Measurements from ENCODE around the gene GPC6. TPM values are rescaled to one million over a fixed set of nuclear protein-coding genes. Genes with fewer than 3 reads are reported as not detected.

Gene GPC6
- polyA plus RNA-seq, 1 of the 3 experiments (the other 2 are of a cell fraction): 6.7 TPM

- Histone ChIP-seq H4K20me1 (ENCODE audit: insufficient read depth) (no peaks in the 10 kb centered on the region), H3K79me2 (ENCODE audit: insufficient read depth) (no peaks in the 10 kb centered on the region), H3K9ac (no peak overlapping the region), H3K4me2 (no peak overlapping the region), H3K27ac (ENCODE audit: low read depth in 2 of 2, low read length in 1 of 2) (no peak overlapping the region), H3K9me3 (no peaks in the 10 kb centered on the region), H3F3A (replicated peaks; ENCODE audit: insufficient read depth) (no peaks in the 10 kb centered on the region), H3K27me3 (ENCODE audit: insufficient read depth) (no peaks in the 10 kb centered on the region), H3K36me3 (replicated peaks in 1 of 2; ENCODE audit: control insufficient read depth in 1 of 2, insufficient read depth in 2 of 2, low read length in 1 of 2) (no peaks in the 10 kb centered on the region), H3K4me3 (ENCODE audit: low read depth in 2 of 2, low read length in 1 of 2) (no peak overlapping the region), H3K9me2 (no peaks in the 10 kb centered on the region), H2AFZ (ENCODE audit: low read depth) (no peak overlapping the region), H3K4me1 (ENCODE audit: control insufficient read depth in 1 of 2, insufficient read depth in 2 of 2, low read depth in 1 of 2, low read length in 1 of 2) (no peaks in the 10 kb centered on the region)
- TF ChIP-seq REST (IDR thresholded peaks at IDR 0.05; ENCODE audit: low read depth, low read length): peak; percentile 82
- TF ChIP-seq USF1 (IDR thresholded peaks at IDR 0.05; ENCODE audit: borderline replicate concordance, low read depth): no peak
- POLR2A ChIA-PET: no interaction called here
- CTCF ChIA-PET: no interaction called here
- DNase-seq: no peak
These were observed 1054.2 kb downstream of the GPC6 start for GRCh38 chr13:94280845-94281244.

GRCh38 chr13:94286581-94286980, 1060.0 kb downstream of the GPC6 start:
- Histone ChIP-seq H3K4me3 (ENCODE audit: low read depth in 2 of 2, low read length in 1 of 2) (no peak overlapping the region), H3K27me3 (ENCODE audit: insufficient read depth) (no peaks in the 10 kb centered on the region), H3K27ac (ENCODE audit: low read depth in 2 of 2, low read length in 1 of 2) (no peak overlapping the region), H3K36me3 (replicated peaks in 1 of 2; ENCODE audit: control insufficient read depth in 1 of 2, insufficient read depth in 2 of 2, low read length in 1 of 2) (no peaks in the 10 kb centered on the region), H3K4me2 (no peak overlapping the region), H3K9me2 (no peaks in the 10 kb centered on the region), H3F3A (replicated peaks; ENCODE audit: insufficient read depth) (no peaks in the 10 kb centered on the region), H3K79me2 (ENCODE audit: insufficient read depth) (no peaks in the 10 kb centered on the region), H4K20me1 (ENCODE audit: insufficient read depth) (no peaks in the 10 kb centered on the region), H3K4me1 (ENCODE audit: control insufficient read depth in 1 of 2, insufficient read depth in 2 of 2, low read depth in 1 of 2, low read length in 1 of 2) (no peaks in the 10 kb centered on the region), H3K9ac (no peak overlapping the region), H2AFZ (ENCODE audit: low read depth) (no peak overlapping the region), H3K9me3 (no peaks in the 10 kb centered on the region)
- CTCF ChIA-PET: interaction anchor here (1.0 kb wide), 1 partner anchor 222 kb away, joined by 3 read pairs; no protein-coding TSS in a partner anchor
- POLR2A ChIA-PET: no interaction called here
- TF ChIP-seq, protein P1, sequence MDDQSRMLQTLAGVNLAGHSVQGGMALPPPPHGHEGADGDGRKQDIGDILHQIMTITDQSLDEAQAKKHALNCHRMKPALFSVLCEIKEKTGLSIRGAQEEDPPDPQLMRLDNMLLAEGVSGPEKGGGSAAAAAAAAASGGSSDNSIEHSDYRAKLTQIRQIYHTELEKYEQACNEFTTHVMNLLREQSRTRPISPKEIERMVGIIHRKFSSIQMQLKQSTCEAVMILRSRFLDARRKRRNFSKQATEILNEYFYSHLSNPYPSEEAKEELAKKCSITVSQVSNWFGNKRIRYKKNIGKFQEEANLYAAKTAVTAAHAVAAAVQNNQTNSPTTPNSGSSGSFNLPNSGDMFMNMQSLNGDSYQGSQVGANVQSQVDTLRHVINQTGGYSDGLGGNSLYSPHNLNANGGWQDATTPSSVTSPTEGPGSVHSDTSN (IDR thresholded peaks at IDR 0.05): no peak
- TF ChIP-seq GABPA (IDR thresholded peaks at IDR 0.05; ENCODE audit: low read depth): no peak
- TF ChIP-seq MXI1 (IDR thresholded peaks at IDR 0.05; ENCODE audit: low read depth, low read length): no peak
- no peak for TF ChIP-seq USF1 (IDR thresholded peaks at IDR 0.05; ENCODE audit: borderline replicate concordance, low read depth)
- TF ChIP-seq NRF1 (IDR thresholded peaks at IDR 0.05; ENCODE audit: low read depth, low read length): no peak
- no peak for TF ChIP-seq USF2 (IDR thresholded peaks at IDR 0.05; ENCODE audit: borderline replicate concordance, low read depth, low read length)
- no peak for TF ChIP-seq GATA2 (CRISPR knock-in tag; IDR thresholded peaks at IDR 0.05)
- TF ChIP-seq REST (IDR thresholded peaks at IDR 0.05; ENCODE audit: low read depth, low read length): no peak
- TF ChIP-seq RAD21 (IDR thresholded peaks at IDR 0.05; ENCODE audit: low read length): no peak
- TF ChIP-seq EP300 (IDR thresholded peaks at IDR 0.05; ENCODE audit: borderline replicate concordance in 1 of 2, low read depth in 1 of 2, low read length in 1 of 2): no peak
- no peak for TF ChIP-seq ELF1 (IDR thresholded peaks at IDR 0.05)
- no peak for TF ChIP-seq EZH2phosphoT487 (IDR thresholded peaks at IDR 0.05; ENCODE audit: borderline replicate concordance, low read depth)
- WGBS (ENCODE audit: low lambda C conversion rate): 80% methylated on average over 3 of the region's 3 CpGs
- DNase-seq: no peak
